Activated CD4-positive, alpha-beta T cell treated with anti-CD3 and anti-CD28 coated beads, Interleukin-2, Interleukin-6, amounts not matched to agents 100 ng/mL and 50 ng/mL, durations not matched to agents 16 hours and 8 hours (primary cell): Measurements from ENCODE around the gene CDH4.
"Not testable (repeated sequence)": the region's sequence is repeated elsewhere in the genome, so short reads cannot be mapped to it uniquely, and the experiment has no call there.

Experiments
- DNase-seq: peaks from one replicate; pipeline ENCODE4 v3.0.0-alpha.2; 2020

Gene CDH4

GRCh38 chr20:61253640-61254511 is 1.8 kb downstream of the CDH4 start:
- DNase-seq = no peak

DNA sequence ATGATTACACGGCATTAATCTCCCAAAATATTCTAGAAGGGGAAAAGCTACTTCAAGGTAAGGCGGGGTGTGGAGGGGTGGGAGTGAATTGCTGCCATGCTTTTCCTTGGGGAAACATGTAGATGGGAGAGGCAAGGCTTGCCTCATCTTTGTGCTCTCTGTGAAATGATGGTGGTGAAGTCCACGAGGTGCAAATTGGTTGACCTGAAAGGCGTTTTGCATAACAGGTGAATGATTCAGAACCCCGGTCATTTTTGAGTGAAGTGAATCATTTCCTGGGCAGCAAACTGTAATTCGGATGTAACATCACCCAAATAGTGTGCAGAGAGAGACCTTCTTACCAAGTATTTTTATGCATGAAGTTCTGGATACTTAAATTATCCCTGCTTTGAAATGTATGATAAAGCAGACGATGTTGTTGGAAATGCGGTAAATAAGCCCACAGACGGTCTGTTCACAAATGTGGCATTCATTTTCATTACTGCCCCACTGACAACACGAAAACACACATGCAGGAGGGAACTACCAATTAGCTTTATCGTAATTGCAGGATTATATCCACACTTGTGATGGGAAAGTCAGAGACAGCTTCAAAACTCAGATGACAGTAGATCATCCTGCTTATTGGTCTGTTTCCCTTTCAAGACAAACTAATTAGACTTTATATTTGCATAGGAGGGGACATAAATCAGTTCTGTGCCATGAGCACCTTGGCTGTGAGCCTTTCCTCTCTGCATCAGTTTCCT is 3.0 kb downstream of the CDH4 start:
- DNase-seq = no peak

DNA sequence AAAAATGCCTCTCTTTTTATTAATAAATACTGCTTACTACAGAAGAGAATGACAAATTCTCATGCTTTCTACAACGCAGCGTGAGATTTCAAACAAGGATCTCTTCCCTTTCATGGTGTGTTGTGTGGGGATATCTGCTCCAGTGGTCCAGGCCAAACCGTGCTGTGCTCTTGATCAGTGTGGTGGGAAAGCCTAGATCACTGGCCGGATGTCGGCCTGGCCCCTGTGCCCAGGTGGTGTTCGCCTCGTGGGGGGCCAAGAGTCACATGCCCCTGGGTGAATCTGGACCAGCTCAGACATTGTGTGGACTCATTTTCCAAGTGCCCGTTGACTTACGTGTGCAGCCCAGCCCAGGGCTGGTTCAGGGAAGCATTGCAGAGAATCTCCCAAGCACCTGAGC is 4.3 kb downstream of the CDH4 start:
- no peak for DNase-seq

GRCh38 chr20:61256824-61257223 is 4.8 kb downstream of the CDH4 start:
- no peak for DNase-seq

GRCh38 chr20:61257611-61258010 is 5.5 kb downstream of the CDH4 start:
- DNase-seq = no peak

DNA sequence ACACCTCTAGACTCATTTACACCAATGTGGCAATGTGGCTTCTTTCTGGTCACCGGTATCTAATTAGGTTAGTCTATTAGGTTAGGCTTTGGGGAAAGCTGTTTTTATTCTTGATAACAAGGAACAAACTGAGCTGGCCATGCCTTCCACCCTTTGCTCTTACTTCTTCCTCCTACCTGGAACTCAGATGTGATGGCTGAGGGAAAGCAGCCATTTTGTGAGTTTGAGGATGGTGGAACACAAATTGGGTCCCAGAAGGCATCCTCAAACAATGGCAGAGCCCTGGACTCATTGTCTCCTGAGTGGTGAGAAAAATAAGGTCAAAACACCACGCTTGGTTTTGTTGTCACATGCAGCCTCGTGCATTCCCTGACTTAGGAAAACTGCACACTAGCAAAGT is 7.7 kb downstream of the CDH4 start:
- no peak for DNase-seq

GRCh38 chr20:61260905-61261304 is 8.8 kb downstream of the CDH4 start:
- DNase-seq = no peak

- DNase-seq = no peak
Observed at GRCh38 chr20:61262036-61262435, 10.0 kb downstream of the CDH4 start.

DNA sequence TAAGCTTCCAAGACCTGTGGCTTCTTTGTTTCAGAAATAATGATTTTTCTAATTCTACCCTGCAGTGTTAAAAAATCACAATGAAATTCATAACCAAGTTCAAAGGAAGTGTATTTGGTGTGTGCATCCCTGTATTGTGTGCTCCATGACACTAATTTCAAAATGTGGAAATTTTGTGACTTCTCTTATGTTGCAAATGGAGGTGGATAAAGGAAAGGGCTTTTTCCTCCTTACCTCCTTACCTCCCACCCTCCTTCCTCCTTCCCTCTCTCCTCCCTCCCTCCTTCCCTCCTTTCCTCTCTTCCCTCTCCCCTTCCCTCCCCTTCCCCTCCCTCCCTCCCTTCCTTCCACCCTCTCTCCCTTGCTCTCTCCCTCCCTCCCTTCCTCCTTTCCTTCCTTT is 10.5 kb downstream of the CDH4 start:
- no peak for DNase-seq

- peak; percentile 55 for DNase-seq
Observed at GRCh38 chr20:61263084-61263695, 11.1 kb downstream of the CDH4 start.

DNA sequence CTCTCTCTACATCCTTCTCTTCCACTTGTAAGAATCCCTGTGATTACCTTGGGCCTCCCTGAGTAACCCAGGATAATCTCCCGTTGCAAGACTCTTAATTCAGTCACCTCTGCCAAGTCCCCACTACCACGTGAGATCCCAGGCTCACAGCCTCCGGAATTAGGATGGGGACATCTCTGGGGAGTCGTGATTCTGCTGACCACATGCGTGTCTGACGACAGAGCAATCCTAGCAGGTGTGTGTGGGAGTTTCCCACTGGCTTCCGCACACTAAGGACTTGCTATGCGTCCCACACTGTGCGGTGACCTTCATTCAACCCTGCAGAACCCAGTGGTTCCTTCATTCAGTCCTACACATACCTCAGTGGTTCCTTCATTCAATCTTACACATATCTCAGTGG is 11.9 kb downstream of the CDH4 start:
- no peak for DNase-seq

GRCh38 chr20:61267241-61267640 is 15.2 kb downstream of the CDH4 start:
- no peak for DNase-seq

DNA sequence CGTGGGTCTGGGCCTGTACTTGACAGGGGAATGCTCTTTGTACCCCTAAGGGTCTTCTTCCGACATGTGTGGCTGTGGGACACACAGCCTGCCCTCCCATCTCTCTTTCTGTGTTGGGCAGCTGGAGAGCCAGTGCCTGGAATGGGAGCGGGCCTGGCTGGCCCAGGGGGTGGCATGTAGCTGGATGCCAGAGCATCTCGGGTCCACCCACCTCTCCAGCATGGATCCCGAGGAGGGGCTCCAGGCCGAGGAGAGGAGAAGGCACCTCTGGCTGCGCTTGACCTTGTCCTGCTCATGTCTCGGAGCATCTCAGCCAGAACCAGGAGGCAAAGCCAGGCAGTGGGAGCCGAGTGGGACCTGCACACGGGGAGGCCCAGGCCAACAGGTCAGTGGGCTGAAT is 16.0 kb downstream of the CDH4 start:
- no peak for DNase-seq

- no peak for DNase-seq
Observed at GRCh38 chr20:61271312-61272231, 19.5 kb downstream of the CDH4 start.

DNA sequence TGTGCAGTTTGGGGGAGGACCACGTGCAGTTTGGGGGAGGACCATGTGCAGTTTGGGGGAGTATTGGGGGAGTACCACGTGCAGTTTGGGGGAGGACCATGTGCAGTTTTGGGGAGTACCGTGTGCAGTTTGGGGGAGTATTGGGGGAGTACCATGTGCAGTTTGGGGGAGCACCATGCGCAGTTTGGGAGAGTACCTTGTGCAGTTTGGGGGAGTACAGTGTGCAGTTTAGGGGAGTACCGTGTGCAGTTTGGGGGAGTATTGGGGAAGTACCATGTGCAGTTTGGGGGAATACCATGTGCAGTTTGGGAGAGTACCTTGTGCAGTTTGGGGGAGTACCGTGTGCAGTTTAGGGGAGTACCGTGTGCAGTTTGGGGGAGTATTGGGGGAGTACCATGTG is 21.0 kb downstream of the CDH4 start:
- DNase-seq = not testable (repeated sequence)

- not testable (repeated sequence) for DNase-seq
Observed at GRCh38 chr20:61273666-61274065, 21.6 kb downstream of the CDH4 start.

GRCh38 chr20:61274326-61274725 is 22.3 kb downstream of the CDH4 start:
- DNase-seq = no peak

DNA sequence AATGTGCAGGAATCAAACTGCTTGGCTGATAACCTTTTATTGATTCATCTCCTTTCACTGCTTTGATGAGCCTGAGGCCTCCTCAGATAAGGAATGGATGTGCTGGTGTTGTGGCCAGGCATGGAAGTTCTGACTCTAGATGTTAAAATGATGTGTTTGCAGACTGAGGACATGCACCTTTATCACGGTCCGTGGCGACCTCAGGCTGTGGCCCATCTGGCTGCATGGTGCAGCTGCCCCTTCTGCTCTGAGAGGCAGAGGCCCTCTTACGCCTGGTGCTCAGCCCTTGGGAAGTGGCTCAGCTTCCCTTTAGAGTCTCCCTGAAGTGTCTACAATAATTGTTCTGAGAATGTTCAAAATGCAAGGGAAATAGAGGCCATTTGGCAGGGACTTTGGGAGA is 26.2 kb downstream of the CDH4 start:
- DNase-seq = no peak

- DNase-seq = no peak
Observed at GRCh38 chr20:61279621-61280150, 27.6 kb downstream of the CDH4 start.

GRCh38 chr20:61280217-61280980 is 28.3 kb downstream of the CDH4 start:
- DNase-seq = no peak

DNA sequence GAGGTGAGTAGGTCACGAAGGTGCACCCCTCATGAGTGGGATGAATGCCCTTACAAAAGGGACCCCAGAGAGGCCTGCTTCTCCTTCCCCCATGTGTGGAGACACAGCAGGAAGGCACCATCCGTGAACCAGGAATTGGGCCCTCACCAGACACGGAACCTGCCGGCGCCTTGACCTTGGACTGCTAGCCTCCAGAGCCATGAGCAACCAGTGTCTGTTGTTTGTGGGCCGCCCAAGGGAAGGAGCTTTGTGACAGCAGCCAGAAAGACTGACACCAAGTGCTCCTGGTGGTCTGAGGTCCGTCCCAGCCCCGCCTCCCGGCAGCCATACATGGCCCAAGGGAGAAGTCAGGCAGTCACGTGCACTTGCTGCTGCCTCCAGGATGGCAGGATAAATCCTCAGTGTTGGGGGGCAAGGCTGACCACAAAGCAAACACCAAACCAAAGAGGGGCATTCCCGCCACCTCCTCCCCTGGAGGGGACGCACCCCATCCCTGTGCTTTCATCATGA is 29.3 kb downstream of the CDH4 start:
- DNase-seq = no peak
